HUES6 (cell line): ENCODE results near the gene AKR1C1.
"Not testable (repeated sequence)": the region's sequence is repeated elsewhere in the genome, so short reads cannot be mapped to it uniquely, and the experiment has no call there.

Experiments
- H3K27ac ChIP-seq: 2 replicates; pipeline ENCODE4 v1.7.0; 2013; ENCODE audit warnings: low read depth, mild to moderate bottlenecking, low read length, inconsistent platforms
- H3K27me3 ChIP-seq: 2 replicates; pipeline ENCODE4 v1.6.1; 2013; ENCODE audit warnings: low read length; ENCODE audit not compliant: control insufficient read depth, insufficient read depth
- H3K36me3 ChIP-seq: 2 replicates; pipeline ENCODE4 v1.6.1; 2013; ENCODE audit warnings: low read length; ENCODE audit not compliant: control insufficient read depth, insufficient read depth
- H3K4me1 ChIP-seq: 2 replicates; pipeline ENCODE4 v1.6.1; 2013; ENCODE audit warnings: low read length; ENCODE audit not compliant: control insufficient read depth, insufficient read depth
- H3K4me3 ChIP-seq: 2 replicates; pipeline ENCODE4 v1.5.1; 2013; ENCODE audit warnings: low read depth, low read length
- H3K9ac ChIP-seq: one replicate; pipeline ENCODE4 v1.6.1; 2013; ENCODE audit warnings: mild to moderate bottlenecking, low read length
- H3K9me3 ChIP-seq: 2 replicates; pipeline ENCODE4 v1.6.1; 2013; ENCODE audit warnings: low read depth, low read length; ENCODE audit not compliant: control insufficient read depth, insufficient read depth

The AKR1C1 gene

DNA sequence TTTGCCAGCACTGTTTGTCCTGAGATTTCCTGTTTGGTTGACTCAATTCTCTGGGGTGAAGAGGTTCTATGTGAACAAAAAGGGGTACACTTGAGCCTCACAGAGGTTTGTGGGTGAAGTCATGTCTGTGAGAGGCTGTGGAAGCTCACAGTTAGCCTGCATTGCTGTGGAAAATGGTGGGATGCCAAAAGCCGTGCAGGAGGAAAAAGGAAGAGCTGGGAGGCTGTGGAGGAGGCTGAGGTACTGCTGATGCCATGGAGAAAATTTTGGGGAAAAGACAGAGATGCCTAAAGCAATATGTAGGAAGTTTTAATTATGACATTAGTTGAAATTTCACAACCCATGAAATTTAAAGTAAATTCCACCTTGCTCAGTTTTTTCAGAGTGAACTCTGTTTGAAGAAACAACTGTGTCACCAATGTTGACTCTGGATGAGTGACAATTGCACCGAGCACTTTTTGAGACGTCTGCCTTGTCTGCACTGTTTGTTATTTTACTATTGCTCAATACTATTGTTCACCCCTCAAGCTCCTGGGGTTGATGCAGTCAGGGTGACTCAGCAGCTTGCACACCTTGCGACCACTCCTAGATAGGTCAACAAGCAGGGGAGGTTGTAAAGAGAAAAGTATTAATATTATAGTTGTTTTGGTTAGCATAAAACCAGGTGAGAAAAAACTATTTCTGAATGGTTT lies 45.8 kb downstream of the AKR1C1 start:
- not testable (repeated sequence) for H3K27ac ChIP-seq, H3K9me3 ChIP-seq, H3K36me3 ChIP-seq, H3K27me3 ChIP-seq, H3K4me3 ChIP-seq, H3K4me1 ChIP-seq, H3K9ac ChIP-seq

DNA sequence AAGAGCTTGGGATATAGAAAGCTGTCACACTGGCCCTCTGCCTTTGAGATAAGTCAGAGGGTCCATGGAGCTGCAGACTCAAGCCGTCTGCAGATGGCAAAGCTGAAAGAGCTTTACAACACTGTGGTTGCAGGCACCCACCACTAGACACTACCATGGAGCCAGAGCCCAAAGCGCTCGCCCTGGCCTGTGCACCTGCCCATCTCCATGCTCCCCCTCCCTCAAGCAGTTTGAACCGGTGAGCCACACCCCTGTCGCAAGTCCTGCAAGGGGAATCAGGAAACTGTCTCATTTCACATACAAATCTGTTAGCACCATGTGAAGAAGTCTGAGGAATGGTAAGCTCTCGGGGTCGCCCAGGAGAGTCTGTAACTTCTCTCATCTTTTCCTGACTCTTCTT lies 46.8 kb downstream of the AKR1C1 start:
- H3K4me1 ChIP-seq = not testable (repeated sequence)

DNA sequence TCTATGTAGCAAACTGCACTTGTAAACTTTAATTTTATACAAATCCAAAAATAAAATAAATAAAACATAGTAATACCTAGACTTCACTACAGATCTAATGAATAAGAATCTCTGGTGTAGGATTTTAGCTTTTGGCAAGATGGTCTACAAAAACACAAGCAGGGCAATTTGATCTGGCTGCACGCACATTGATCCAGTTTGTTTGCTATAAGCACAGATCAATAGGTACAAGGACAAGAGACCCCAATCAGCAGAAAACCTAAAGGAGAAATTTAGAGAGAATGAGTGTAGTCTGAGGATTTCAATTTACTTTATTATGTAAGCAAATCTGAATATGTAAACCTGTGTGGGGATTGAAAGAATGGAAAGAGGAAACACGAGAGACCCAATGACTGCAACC lies 48.2 kb downstream of the AKR1C1 start:
- H3K9me3 ChIP-seq, H3K27me3 ChIP-seq, H3K9ac ChIP-seq, H3K36me3 ChIP-seq, H3K27ac ChIP-seq, H3K4me3 ChIP-seq, H3K4me1 ChIP-seq: not testable (repeated sequence)

More for the DNA sequence above, 46.8 kb downstream of the AKR1C1 start:
- not testable (repeated sequence) for H3K27ac ChIP-seq, H3K4me3 ChIP-seq, H3K9me3 ChIP-seq, H3K27me3 ChIP-seq, H3K36me3 ChIP-seq, H3K9ac ChIP-seq

DNA sequence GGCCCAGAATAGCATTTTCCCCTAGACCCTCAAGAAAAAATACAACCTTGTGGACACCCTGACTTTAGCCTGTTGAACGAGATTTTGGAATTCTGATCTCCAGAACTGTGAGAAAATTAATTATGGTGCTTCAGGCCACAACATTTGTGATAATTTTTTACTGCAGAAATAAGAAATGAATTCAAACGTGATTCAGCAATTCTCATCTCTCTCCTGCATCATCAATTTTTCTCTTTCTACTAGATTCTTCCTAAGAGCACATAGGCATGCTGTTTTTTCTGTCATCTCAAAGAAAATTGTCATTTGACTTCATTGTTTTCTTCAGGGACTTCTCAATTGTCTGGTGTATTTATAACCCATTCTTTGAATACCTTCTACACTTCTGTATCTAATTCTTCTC lies 49.4 kb downstream of the AKR1C1 start:
- Histone ChIP-seq H3K9me3 (no peaks in the 10 kb centered on the region), H3K9ac (no peak overlapping the region), H3K4me1 (no peaks in the 10 kb centered on the region), H3K4me3 (no peak overlapping the region), H3K36me3 (no peaks in the 10 kb centered on the region), H3K27ac (no peak overlapping the region), H3K27me3 (no peaks in the 10 kb centered on the region)

DNA sequence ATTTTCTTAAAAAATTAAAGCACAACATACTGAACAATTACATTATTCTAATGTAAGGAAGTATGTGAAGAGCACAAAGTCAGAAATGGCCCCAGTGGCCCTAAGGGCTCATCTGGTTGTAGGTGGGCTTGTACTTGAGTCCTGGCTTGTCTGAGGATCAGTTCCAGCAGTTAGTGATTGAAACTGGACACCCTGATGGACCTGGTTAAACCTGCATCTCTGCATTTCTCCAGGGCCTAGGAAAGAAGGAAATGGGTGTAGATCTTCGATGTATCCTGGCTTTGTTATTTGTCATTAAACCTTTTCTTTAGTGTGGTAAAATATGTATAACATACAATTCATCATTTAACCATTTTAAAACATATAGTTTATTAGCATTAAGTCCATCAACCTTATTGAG lies 50.2 kb downstream of the AKR1C1 start:
- Histone ChIP-seq H3K4me1 (peaks cover 4% of the 10 kb centered on the region; the same call in 1 of the 2 replicates), H3K36me3 (no peaks in the 10 kb centered on the region), H3K27ac (no peak overlapping the region), H3K9ac (no peak overlapping the region), H3K9me3 (no peaks in the 10 kb centered on the region), H3K27me3 (no peaks in the 10 kb centered on the region), H3K4me3 (no peak overlapping the region)

DNA sequence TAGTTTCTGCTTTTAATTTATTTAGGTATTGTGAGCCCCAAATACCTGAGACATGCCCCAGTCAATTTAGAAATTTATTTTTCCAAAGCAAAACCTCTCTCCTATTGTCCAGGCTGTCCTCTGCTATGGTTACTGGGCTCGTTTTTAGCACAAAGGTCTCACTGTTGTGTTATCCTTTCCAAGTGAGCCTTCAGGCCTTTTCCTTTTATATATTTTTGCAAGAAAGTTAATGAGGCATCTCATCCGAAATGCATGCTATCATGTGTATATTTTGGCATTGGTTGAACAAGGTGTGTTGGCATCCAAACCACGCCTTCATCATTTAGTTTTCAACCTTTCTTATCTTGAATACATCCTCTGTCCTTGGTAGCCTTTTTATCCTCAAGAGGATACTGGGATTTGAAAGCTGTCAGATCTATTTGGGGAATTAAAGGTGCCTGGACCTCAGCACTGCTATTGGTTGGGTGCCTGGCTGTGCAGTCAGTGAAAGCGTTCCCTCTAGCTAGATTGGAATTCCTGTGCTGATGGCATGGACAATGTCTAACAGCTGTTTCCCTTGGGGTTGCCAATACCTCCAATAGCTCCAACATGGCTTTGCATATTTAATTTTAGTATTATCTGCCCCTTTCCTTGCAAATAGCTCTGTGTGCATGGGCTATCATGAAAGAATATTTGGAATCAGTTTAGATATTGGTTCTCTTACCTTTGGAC lies 51.1 kb downstream of the AKR1C1 start:
- H3K9me3 ChIP-seq, H3K4me1 ChIP-seq: not testable (repeated sequence)

DNA sequence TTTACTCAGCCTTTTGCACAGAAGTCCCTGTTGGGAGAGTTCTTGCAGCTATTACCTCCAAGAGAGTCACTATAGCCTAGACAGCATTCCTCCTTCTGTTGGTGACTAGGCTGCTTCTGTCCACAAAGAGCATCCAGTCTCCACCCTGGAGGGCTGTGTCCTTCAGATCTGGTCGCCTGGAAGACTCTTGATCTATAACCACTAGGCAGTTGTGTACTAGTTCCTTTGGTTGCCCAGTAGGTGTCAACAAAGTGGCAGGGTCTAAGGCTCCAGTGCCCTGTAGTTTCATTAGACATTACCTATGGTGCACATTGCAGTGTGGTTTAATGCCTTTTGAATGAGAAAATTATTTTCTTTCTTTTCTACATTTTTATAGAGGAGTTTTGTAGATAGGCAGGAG lies 51.7 kb downstream of the AKR1C1 start:
- Histone ChIP-seq H3K4me3 (no peak overlapping the region), H3K36me3 (no peaks in the 10 kb centered on the region), H3K9me3 (no peaks in the 10 kb centered on the region), H3K27ac (no peak overlapping the region), H3K27me3 (no peaks in the 10 kb centered on the region), H3K4me1 (peaks cover 4% of the 10 kb centered on the region; the same call in 1 of the 2 replicates), H3K9ac (no peak overlapping the region)

More for the DNA sequence above, 51.1 kb downstream of the AKR1C1 start:
- not testable (repeated sequence) for H3K36me3 ChIP-seq, H3K4me3 ChIP-seq, H3K27me3 ChIP-seq, H3K27ac ChIP-seq, H3K9ac ChIP-seq

DNA sequence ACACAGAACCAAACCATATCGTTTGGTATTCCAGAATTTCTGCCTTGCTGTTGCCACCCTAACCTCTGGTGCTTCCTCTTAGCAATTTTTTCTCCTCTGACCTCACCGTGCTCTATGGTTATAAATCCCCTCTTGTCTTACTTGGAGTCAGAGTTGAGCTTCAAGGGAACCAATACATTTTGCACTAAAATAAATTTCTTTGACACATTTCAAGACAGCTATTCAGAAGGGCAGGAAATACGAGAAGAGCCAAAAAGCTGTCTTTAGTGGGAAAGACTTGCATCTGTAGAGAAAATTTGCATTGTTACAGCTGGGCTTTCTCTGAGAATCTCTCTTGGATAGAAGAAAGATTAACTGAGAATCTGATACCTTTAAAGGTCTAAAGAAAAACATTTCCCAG lies 54.9 kb downstream of the AKR1C1 start:
- peaks cover 4% of the 10 kb centered on the region; the same call in 1 of the 2 replicates for H3K4me1 ChIP-seq
- H3K4me3 ChIP-seq = no peak overlapping the region
- no peaks in the 10 kb centered on the region for H3K9me3 ChIP-seq
- no peaks in the 10 kb centered on the region for H3K36me3 ChIP-seq
- no peak overlapping the region for H3K27ac ChIP-seq
- no peaks in the 10 kb centered on the region for H3K27me3 ChIP-seq
- no peak overlapping the region for H3K9ac ChIP-seq

DNA sequence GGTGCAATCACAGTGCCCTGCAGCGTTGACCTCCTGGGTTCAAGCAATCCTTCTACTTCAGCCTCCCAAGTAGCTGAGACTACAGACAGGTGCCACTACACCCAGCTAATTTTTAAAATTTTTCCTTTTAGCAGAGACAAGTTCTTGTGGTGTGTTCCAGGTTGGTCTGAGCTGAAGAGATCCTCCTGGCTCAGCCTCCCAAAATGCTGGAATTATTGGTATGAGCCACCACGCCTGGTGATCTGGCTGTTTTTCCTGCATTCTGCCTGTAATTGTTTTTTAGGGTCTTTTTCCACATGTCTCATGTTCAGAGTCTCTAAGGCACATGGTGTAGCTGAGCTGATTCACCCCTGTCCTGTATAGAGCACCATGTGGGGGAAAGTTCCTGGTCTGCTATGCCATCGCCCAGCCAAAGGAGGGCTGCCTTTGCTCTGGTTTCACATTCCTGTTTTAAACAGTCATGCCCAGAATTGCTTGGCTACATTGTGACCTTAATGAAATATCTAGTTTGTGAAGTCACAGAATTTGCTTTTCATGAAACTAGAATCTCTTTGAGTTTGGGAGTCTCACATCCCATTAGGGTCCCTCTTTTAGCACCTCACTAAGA lies 55.6 kb downstream of the AKR1C1 start:
- not testable (repeated sequence) for H3K36me3 ChIP-seq, H3K4me3 ChIP-seq, H3K27ac ChIP-seq, H3K9me3 ChIP-seq, H3K27me3 ChIP-seq, H3K9ac ChIP-seq, H3K4me1 ChIP-seq

DNA sequence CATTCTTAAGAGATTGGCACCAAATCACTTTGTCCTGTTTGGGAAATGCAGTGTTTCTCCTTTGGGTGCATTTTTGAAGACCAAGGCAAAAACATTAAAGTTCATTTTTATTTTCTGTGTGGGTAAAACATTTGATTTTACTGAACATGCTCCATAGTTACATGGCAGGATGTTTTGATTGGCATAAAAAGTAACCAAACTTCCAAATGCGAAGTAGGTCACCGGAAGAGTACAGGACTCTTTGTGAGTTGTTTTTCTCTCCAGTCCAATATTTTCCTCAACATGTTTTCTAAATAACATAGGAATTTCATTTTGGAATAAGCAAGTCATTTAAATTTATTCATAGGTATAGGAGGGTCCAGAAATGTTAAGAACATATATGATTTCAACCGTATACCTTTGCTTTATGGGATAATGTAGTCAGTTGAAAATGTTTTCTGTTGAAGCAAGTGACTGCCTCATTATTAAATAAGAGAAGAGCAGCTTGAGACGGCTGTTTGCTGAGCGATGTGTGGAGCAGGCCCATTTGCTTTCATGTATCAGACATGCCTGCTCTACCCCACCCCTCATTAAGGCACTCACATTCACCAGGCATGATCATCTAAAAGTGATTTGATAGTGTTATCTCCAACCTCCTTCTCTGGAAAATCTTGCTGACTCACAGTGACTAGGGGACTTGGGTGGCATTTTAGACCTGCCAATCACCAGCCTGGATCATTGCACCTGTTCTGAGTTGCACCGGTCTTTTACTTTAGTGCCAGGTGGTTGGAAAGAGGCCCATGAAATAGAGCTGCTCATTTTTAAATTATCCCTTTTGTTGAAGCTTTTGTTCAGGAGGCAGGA lies 56.8 kb downstream of the AKR1C1 start:
- H3K4me1 ChIP-seq, H3K27ac ChIP-seq, H3K27me3 ChIP-seq, H3K9ac ChIP-seq, H3K4me3 ChIP-seq, H3K36me3 ChIP-seq, H3K9me3 ChIP-seq: not testable (repeated sequence)
